ENCODE measurements around the gene FAM53B.

Gene FAM53B

DNA sequence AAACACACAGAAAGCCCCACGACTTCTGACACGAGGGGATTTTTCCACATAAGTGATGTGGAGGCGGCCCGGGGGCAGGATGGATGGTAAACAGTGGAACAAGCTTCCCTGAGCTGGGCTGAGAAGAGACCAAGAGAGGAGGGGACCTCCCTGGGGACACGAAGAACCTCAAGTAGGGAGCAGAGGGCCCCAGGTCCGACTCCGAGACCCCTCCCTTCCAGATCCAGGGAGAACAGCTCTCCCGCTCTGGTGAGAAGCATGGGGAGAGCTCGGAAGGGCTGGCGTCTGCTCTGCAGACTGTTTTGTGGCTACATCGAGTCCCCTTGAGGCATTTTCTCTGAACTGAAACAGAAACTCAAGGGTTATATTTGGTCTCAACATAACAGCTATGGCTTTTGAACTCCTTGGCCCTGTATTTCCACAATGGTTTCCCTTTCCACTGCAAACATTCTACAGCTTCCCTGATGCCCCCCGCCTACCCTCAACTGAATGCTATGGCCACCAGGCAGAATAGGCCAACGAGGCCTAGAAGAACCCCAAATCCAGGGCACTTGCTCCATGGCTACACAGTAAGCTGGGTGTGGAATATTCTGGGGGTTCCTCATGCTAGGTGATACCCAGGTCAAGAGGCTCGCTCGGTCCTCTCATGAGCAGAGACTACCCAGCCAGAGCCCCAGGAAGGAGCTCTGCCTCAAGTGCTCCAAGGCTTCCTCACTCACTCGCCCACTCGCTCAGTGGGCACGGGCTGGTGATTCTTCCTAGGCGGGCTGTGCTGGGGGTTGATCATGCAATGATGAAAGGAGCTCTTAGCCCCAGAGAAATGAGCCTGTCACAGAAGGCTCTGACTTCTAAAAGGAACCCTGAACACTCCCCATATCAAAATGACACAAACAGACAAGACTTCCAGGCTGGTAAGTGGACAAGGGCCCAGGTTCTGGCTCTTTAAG, 47.5 kb downstream of the FAM53B start:
- TF ChIP-seq CTCF (IDR thresholded peaks at IDR 0.05; ENCODE audit: low read depth, low read length, missing control alignments) = no peak
- DNase-seq (ENCODE audit: low read depth) = no peak
- peak overlapping the region; percentile 28 for H3K4me3 ChIP-seq (ENCODE audit: low read depth, low read length)

- no peak for DNase-seq (ENCODE audit: low read depth)
- H3K4me3 ChIP-seq (ENCODE audit: low read depth, low read length) = no peak overlapping the region
- no peak for TF ChIP-seq CTCF (IDR thresholded peaks at IDR 0.05; ENCODE audit: low read depth, low read length, missing control alignments)
Observed at GRCh38 chr10:124695259-124695658, 48.9 kb downstream of the FAM53B start.

- no peak for DNase-seq (ENCODE audit: low read depth)
- TF ChIP-seq CTCF (IDR thresholded peaks at IDR 0.05; ENCODE audit: low read depth, low read length, missing control alignments) = no peak
Observed at GRCh38 chr10:124694481-124695220, 49.5 kb downstream of the FAM53B start.

DNA sequence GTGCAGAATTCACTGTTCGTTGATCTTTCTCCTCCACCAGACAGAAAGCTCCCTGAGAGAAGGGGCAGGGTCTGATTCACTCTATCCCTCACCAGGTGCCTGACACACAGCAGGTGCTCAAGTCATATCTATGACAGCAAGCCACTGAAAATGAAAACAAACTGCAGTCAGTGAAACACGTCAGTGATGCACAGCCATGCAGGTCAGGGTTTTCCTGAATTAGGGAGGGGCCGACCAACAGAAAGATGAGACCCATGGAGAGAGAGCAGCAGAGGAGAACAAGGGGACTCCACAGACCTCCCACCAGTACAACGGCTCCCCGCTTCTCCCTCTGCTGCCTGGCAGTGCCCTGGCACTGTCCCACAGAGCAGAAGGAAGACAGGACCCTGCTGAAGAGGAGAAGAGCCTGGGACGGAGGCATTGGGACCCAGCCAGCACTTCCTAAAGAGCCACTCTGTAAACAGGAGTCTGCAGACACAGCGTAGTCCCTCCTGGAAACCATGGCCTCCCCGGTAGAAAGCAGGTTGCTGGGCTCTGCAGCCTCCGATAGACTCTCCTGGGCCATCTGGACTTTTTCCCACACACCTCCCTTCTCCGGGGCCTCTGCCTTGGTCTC, 50.3 kb downstream of the FAM53B start:
- DNase-seq (ENCODE audit: low read depth) = no peak
- no peak for TF ChIP-seq CTCF (IDR thresholded peaks at IDR 0.05; ENCODE audit: low read depth, low read length, missing control alignments)
- no peak overlapping the region for H3K4me3 ChIP-seq (ENCODE audit: low read depth, low read length)

More at GRCh38 chr10:124694481-124695220, 49.5 kb downstream of the FAM53B start:
- H3K4me3 ChIP-seq (ENCODE audit: low read depth, low read length) = no peak overlapping the region

GRCh38 chr10:124693396-124693795, 50.8 kb downstream of the FAM53B start:
- no peak for TF ChIP-seq CTCF (IDR thresholded peaks at IDR 0.05; ENCODE audit: low read depth, low read length, missing control alignments)
- H3K4me3 ChIP-seq (ENCODE audit: low read depth, low read length) = no peak overlapping the region
- no peak for DNase-seq (ENCODE audit: low read depth)

DNA sequence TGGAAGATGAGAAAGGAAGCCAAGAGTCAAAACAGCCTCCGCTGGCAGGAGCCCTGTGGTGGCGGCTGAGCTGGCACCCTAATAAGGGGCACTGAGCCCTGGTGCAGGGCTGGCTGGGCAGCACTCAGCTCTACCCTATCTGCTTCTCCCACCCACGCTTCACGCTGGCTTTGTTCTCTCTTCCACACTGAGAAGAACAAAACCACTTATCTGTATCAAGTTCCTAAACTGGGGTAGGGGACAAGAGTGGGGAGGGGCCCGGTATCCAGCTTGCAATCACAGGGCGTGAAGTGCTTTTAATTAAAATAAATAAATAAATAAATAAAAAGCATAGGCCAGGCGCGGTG, 52.1 kb downstream of the FAM53B start:
- DNase-seq (ENCODE audit: low read depth) = no peak
- TF ChIP-seq CTCF (IDR thresholded peaks at IDR 0.05; ENCODE audit: low read depth, low read length, missing control alignments) = no peak
- H3K4me3 ChIP-seq (ENCODE audit: low read depth, low read length) = no peak overlapping the region

Data from GM12864 (cell line).